Suprapubic skin (tissue), 4 donors: ENCODE data around the gene RND3. TPM values are rescaled to one million over a fixed set of nuclear protein-coding genes. Genes with fewer than 3 reads are reported as not detected.

Experiments used
- DNase-seq, 2 donors: peaks; one replicate each; pipeline ENCODE4 v3.0.0-alpha.2; 2019; ENCODE audit warnings: low spot score in 2 of 2
- H3K27ac ChIP-seq: fragments of 200-600 bp; sonication (generic); one replicate; pipeline ENCODE4 v1.5.1; 2019
- H3K27me3 ChIP-seq: fragments of 200-600 bp; sonication (generic); one replicate; pipeline ENCODE4 v1.5.1; 2019
- H3K36me3 ChIP-seq: fragments of 200-600 bp; sonication (generic); one replicate; pipeline ENCODE4 v1.5.1; 2019
- H3K4me1 ChIP-seq: fragments of 200-600 bp; sonication (generic); one replicate; pipeline ENCODE4 v1.5.1; 2019
- H3K4me3 ChIP-seq: fragments of 200-600 bp; sonication (generic); one replicate; pipeline ENCODE4 v1.5.1; 2019; ENCODE audit warnings: mild to moderate bottlenecking
- H3K9me3 ChIP-seq: fragments of 200-600 bp; sonication (generic); one replicate; pipeline ENCODE4 v1.5.1; 2019
- EP300 ChIP-seq: sonication (generic); formaldehyde crosslinking; IDR thresholded peaks from one replicate; pipeline ENCODE4 v1.6.1; 2017; ENCODE audit warnings: antibody characterized with exemption
- POLR2A ChIP-seq, 2 donors: fragments of 450-650 bp; IDR thresholded peaks; one replicate each; pipeline ENCODE4 v1.6.1; 2017; ENCODE audit warnings: antibody characterized with exemption in 2 of 2, mild to moderate bottlenecking in 2 of 2, moderate library complexity in 2 of 2
- POLR2AphosphoS5 ChIP-seq, 3 donors: sonication (generic); formaldehyde crosslinking; IDR thresholded peaks; one replicate each; pipeline ENCODE4 v1.6.1; 2017; ENCODE audit warnings: antibody characterized with exemption in 3 of 3
- WGBS: methylation state at CpG from one replicate; pipeline ENCODE4 v1.1.5; 2018; 5-methylcytosine and 5-hydroxymethylcytosine counted together
- total RNA-seq, 4 donors: library from RNA; depleted of rRNA; stranded (reverse); fragments of >200 nt; gene quantifications; one replicate each; pipeline ENCODE4 v1.1.0, GENCODE V29; 2016
- TF ChIP-seq, protein P1 (sequence below), 2 donors: fragments of 200-600 bp in 1 of 2; fragments of 450-650 bp in 1 of 2; sonication (generic) in 1 of 2; IDR thresholded peaks; one replicate each; pipeline ENCODE4 v1.5.1; 2016 to 2019; ENCODE audit warnings: antibody characterized with exemption in 2 of 2, mild to moderate bottlenecking in 1 of 2, moderate library complexity in 1 of 2

RND3 gene
- total RNA-seq, 4 donors from 2014 or later, result 45.7 to 65.3 (median 56.9) TPM

GRCh38 chr2:150464986-150465385 lies 22.5 kb downstream of the RND3 start:
- peaks cover 17% of the 10 kb centered on the region for H3K36me3 ChIP-seq
- no peak overlapping the region for H3K4me3 ChIP-seq
- no peak overlapping the region for H3K27ac ChIP-seq
- H3K27me3 ChIP-seq, result no peaks in the 10 kb centered on the region
- H3K4me1 ChIP-seq, result peaks cover 14% of the 10 kb centered on the region
- H3K9me3 ChIP-seq, result no peaks in the 10 kb centered on the region
- no peak for DNase-seq
- 96% methylated on average over 1 of the region's 1 CpG for WGBS
- TF ChIP-seq POLR2AphosphoS5 (IDR thresholded peaks at IDR 0.05) (no peak), EP300 (no peak), POLR2A (IDR thresholded peaks at IDR 0.05) (no peak)
- TF ChIP-seq, protein P1, sequence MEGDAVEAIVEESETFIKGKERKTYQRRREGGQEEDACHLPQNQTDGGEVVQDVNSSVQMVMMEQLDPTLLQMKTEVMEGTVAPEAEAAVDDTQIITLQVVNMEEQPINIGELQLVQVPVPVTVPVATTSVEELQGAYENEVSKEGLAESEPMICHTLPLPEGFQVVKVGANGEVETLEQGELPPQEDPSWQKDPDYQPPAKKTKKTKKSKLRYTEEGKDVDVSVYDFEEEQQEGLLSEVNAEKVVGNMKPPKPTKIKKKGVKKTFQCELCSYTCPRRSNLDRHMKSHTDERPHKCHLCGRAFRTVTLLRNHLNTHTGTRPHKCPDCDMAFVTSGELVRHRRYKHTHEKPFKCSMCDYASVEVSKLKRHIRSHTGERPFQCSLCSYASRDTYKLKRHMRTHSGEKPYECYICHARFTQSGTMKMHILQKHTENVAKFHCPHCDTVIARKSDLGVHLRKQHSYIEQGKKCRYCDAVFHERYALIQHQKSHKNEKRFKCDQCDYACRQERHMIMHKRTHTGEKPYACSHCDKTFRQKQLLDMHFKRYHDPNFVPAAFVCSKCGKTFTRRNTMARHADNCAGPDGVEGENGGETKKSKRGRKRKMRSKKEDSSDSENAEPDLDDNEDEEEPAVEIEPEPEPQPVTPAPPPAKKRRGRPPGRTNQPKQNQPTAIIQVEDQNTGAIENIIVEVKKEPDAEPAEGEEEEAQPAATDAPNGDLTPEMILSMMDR (IDR thresholded peaks at IDR 0.05), result no peak

DNA sequence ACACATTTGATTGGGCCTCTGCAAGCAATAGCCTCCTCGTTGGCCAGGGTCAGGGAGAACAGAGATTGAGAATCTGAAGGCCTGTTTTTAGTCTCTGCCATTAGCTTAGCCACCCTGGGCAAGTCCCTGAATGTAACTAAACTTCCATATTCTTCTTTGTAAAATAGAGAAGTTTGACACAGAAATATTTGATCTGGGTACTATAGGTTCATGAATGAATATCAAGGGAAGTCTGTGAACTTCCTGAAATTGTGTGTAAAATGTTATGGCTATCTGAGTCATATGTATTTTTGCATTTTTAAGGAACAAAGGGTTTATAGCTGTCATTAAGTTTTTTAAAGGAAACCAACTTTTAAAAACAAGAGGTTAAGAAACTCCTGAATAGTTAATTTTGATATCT lies 23.2 kb downstream of the RND3 start:
- 78% methylated on average over 1 of the region's 1 CpG for WGBS
- Histone ChIP-seq H3K9me3 (no peaks in the 10 kb centered on the region), H3K27me3 (no peaks in the 10 kb centered on the region), H3K4me1 (peaks cover 14% of the 10 kb centered on the region), H3K27ac (no peak overlapping the region), H3K4me3 (no peak overlapping the region), H3K36me3 (peaks cover 10% of the 10 kb centered on the region)
- no peak for TF ChIP-seq POLR2AphosphoS5 (IDR thresholded peaks at IDR 0.05)
- TF ChIP-seq POLR2A (IDR thresholded peaks at IDR 0.05), result no peak
- TF ChIP-seq, protein P1 (IDR thresholded peaks at IDR 0.05), result no peak
- no peak for TF ChIP-seq EP300
- DNase-seq, result no peak

DNA sequence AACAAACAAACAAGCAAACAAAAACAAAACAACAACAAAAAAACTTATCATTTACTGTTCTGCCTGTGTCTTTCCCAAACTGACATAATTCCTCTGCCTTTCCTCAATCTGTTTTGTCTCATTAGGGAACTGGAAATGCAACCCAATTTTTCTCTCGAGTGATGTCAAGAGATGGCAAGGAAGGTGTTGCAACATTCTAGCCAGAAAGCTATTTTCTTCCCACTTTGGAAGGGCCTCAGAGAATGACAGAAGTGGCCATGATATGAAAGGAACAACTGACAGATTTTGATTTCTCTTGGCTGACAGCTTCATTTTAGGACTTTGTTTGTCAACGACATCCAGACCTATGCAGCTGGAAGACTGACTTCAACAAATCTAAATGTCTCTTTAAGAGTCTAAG lies 24.7 kb downstream of the RND3 start:
- Histone ChIP-seq H3K4me3 (no peak overlapping the region), H3K36me3 (no peaks in the 10 kb centered on the region), H3K9me3 (no peaks in the 10 kb centered on the region), H3K4me1 (peaks cover 14% of the 10 kb centered on the region), H3K27ac (no peak overlapping the region), H3K27me3 (no peaks in the 10 kb centered on the region)
- DNase-seq, result no peak
- 48% methylated on average over 2 of the region's 2 CpGs for WGBS
- TF ChIP-seq, protein P1 (IDR thresholded peaks at IDR 0.05), result no peak
- TF ChIP-seq EP300 (no peak), POLR2A (IDR thresholded peaks at IDR 0.05) (no peak)

- no peak overlapping the region for H3K27ac ChIP-seq
- H3K36me3 ChIP-seq, result no peaks in the 10 kb centered on the region
- no peaks in the 10 kb centered on the region for H3K4me1 ChIP-seq
- 69% methylated on average over 1 of the region's 1 CpG for WGBS
- TF ChIP-seq, protein P1 (IDR thresholded peaks at IDR 0.05), result no peak
- no peak for TF ChIP-seq POLR2A (IDR thresholded peaks at IDR 0.05)
- H3K4me3 ChIP-seq, result no peak overlapping the region
- no peak for DNase-seq
- H3K27me3 ChIP-seq, result no peaks in the 10 kb centered on the region
- no peaks in the 10 kb centered on the region for H3K9me3 ChIP-seq
Measured at GRCh38 chr2:150459281-150459680, 28.2 kb downstream of the RND3 start.

DNA sequence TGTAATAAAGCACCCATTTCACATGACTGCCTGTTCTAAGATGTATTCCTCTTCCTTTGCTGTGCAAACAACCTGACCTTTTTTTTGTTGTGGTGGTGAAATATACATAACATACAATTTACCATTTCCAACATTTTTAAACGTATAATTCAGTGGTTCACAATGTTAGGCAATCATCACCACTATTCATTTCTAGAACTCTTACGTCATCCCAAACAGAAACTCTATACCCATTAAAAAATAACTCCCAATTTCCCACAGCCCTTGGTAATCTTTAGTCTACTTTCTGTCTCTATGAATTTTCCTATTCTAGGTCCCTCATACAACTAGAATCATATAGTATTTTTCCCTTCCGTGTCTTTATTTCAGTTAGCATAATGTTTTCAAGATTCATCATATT lies 36.7 kb downstream of the RND3 start:
- Histone ChIP-seq H3K4me1 (no peaks in the 10 kb centered on the region), H3K36me3 (no peaks in the 10 kb centered on the region), H3K27ac (no peak overlapping the region), H3K27me3 (no peaks in the 10 kb centered on the region), H3K9me3 (no peaks in the 10 kb centered on the region), H3K4me3 (no peak overlapping the region)
- DNase-seq, result no peak
- TF ChIP-seq EP300, result no peak
- TF ChIP-seq POLR2AphosphoS5 (IDR thresholded peaks at IDR 0.05), result no peak
- TF ChIP-seq POLR2A (IDR thresholded peaks at IDR 0.05), result no peak
- TF ChIP-seq, protein P1 (IDR thresholded peaks at IDR 0.05), result no peak
- 79% methylated on average over 3 of the region's 3 CpGs for WGBS
